ENCODE results near the gene CDIP1.

GRCh38 chr16:4572715-4573114 is 34.1 kb upstream of the CDIP1 start:
- TF ChIP-seq CTCF (IDR thresholded peaks at IDR 0.05) (no peak), POLR2A (IDR thresholded peaks at IDR 0.05) (no peak), POLR2AphosphoS5 (IDR thresholded peaks at IDR 0.05) (no peak)

Data from prostate gland (tissue), 2 donors.